ENCODE results near the gene WDR26.

DNA sequence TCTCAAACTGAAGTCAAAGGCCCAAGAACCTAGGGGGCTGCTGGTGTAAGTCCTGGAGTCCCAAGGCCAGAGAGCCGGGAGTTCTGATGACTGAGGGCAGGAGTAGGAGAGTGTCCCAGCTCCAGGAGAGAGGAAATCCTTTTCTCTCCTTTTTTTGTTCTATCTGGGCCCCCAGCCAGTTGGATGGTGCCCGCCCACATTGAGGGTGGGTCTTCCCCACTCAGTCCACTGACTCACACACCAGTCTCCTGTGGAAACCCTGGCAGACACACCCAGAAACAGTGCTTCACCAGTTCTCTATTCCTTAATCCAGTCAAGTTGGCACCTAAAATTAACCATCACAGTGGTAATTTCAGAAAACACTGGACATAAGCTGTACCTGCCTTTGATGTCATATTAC is 12.7 kb upstream of the WDR26 start:
- no peak for TF ChIP-seq CTCF (IDR thresholded peaks at IDR 0.05; ENCODE audit: low read depth, low read length, poor library complexity, severe bottlenecking)
- TF ChIP-seq EZH2phosphoT487 (IDR thresholded peaks at IDR 0.05; ENCODE audit: borderline replicate concordance, low read length): no peak
